Keratinocyte (primary cell): ENCODE data around the gene ARNT2. TPM values are rescaled to one million over a fixed set of nuclear protein-coding genes. Genes with fewer than 3 reads are reported as not detected.

Experiments
- DNase-seq: peaks from one replicate; pipeline ENCODE4 v3.0.0-alpha.2; 2011; ENCODE audit warnings: low read depth, missing footprints, low spot score
- FAIRE-seq: peaks from 2 replicates; lab custom pipeline; 2011; peaks lifted over from hg19 to GRCh38; lab: Jason Lieb, UNC
- H2AFZ ChIP-seq: 2 replicates; pipeline ENCODE4 v1.6.0; 2012; ENCODE audit warnings: low read length, control low read depth, inconsistent platforms; ENCODE audit not compliant: control insufficient read depth
- H3K27ac ChIP-seq: 2 replicates; pipeline ENCODE4 v1.5.1; 2011; ENCODE audit warnings: low read length; ENCODE audit not compliant: control insufficient read depth, insufficient read depth
- H3K27me3 ChIP-seq: 3 replicates; pipeline ENCODE4 v1.6.0; 2011; ENCODE audit warnings: low read length; ENCODE audit not compliant: control insufficient read depth, insufficient read depth; ENCODE audit errors: extremely low read depth
- H3K36me3 ChIP-seq, 2 experiments: 2 replicates in 1 of 2; 3 replicates in 1 of 2; pipeline ENCODE4 v1.5.1; 2011; ENCODE audit warnings: low read length in 2 of 2, mild to moderate bottlenecking in 1 of 2; ENCODE audit not compliant: control insufficient read depth in 2 of 2, insufficient read depth in 2 of 2; ENCODE audit errors: extremely low read depth in 1 of 2
- H3K4me1 ChIP-seq: 3 replicates; pipeline ENCODE4 v1.5.1; 2011; ENCODE audit warnings: low read length; ENCODE audit not compliant: control insufficient read depth, insufficient read depth; ENCODE audit errors: extremely low read depth
- H3K4me2 ChIP-seq: 3 replicates; pipeline ENCODE4 v1.6.0; 2011; ENCODE audit warnings: low read depth, low read length; ENCODE audit not compliant: control insufficient read depth, insufficient read depth; ENCODE audit errors: extremely low read depth
- H3K4me3 ChIP-seq, 3 experiments: fragments of 200-600 bp in 1 of 3; sonication (generic) in 1 of 3; 2 replicates in 2 of 3; 3 replicates in 1 of 3; pipeline ENCODE4 v1.5.1; 2011 to 2016; ENCODE audit warnings: low read length in 3 of 3, mild to moderate bottlenecking in 3 of 3, control low read depth in 2 of 3, inconsistent platforms in 1 of 3, low read depth in 1 of 3, mixed read lengths in 1 of 3, mixed run types in 1 of 3, moderate library complexity in 1 of 3; ENCODE audit not compliant: control insufficient read depth in 2 of 3, insufficient read depth in 2 of 3; ENCODE audit errors: extremely low read depth in 1 of 3
- H3K79me2 ChIP-seq: 2 replicates; pipeline ENCODE4 v1.6.0; 2012; ENCODE audit warnings: low read length; ENCODE audit not compliant: control insufficient read depth, insufficient read depth
- H3K9ac ChIP-seq: 3 replicates; pipeline ENCODE4 v1.6.0; 2011; ENCODE audit warnings: low read length; ENCODE audit not compliant: control insufficient read depth, insufficient read depth; ENCODE audit errors: extremely low read depth
- H3K9me1 ChIP-seq: 3 replicates; pipeline ENCODE4 v1.6.0; 2011; ENCODE audit warnings: low read length; ENCODE audit not compliant: control insufficient read depth, insufficient read depth; ENCODE audit errors: extremely low read depth
- H3K9me3 ChIP-seq: 2 replicates; pipeline ENCODE4 v1.5.1; 2012; ENCODE audit warnings: low read depth, low read length; ENCODE audit not compliant: control insufficient read depth
- H4K20me1 ChIP-seq: 3 replicates; pipeline ENCODE4 v1.6.0; 2011; ENCODE audit warnings: low read length; ENCODE audit not compliant: control insufficient read depth, insufficient read depth; ENCODE audit errors: extremely low read depth
- CTCF ChIP-seq, 3 experiments: IDR thresholded peaks in 1 of 3; conservative IDR thresholded peaks in 1 of 3; optimal IDR thresholded peaks in 1 of 3; 2 replicates in 2 of 3; 3 replicates in 1 of 3; pipeline versions ENCODE3 to v1.5.1; 2011; ENCODE audit warnings: low read length in 3 of 3, mild to moderate bottlenecking in 3 of 3, moderate library complexity in 2 of 3, control low read depth in 1 of 3, inconsistent platforms in 1 of 3; ENCODE audit not compliant: insufficient read depth in 2 of 3; ENCODE audit errors: extremely low read depth in 1 of 3
- EZH2 ChIP-seq: IDR thresholded peaks from one replicate; pipeline ENCODE4 v1.6.1; 2012; ENCODE audit warnings: inconsistent platforms, mild to moderate bottlenecking, low read length, moderate library complexity
- dilution Hi-C: fragments of 300-500 bp; cut with MboI; formaldehyde crosslinking; loops from one replicate; pipeline ENCODE4 v1.7.0; 2020; ENCODE audit warnings: low sequenced_read_pairs; ENCODE audit not compliant: extremely low pct_ligation_motif_present
- polyA plus RNA-seq, 5 experiments: library from polyadenylated mRNA; depleted of rRNA in 3 of 5; stranded (reverse) in 3 of 5; stranded (forward) in 1 of 5; unstranded in 1 of 5; fragments of >200 nt; gene quantifications; 1 replicate in 1 of 5; 2 replicates in 3 of 5; 3 replicates in 1 of 5; pipeline versions ENCODE4 v1.2.1 to v1.2.3, GENCODE V29; 2011 to 2012; ENCODE audit warnings: missing spikeins in 2 of 5, low read depth in 1 of 5, low replicate concordance in 1 of 5

ARNT2 gene
- polyA plus RNA-seq, 1 donor (not counting 4 experiments of a cell fraction or from before 2014, with no cell fraction given) = 0.16 TPM

- no peaks in the 10 kb centered on the region for H3K36me3 ChIP-seq
- H3K9ac ChIP-seq = no peak overlapping the region
- H2AFZ ChIP-seq = no peak overlapping the region
- FAIRE-seq (no peak), DNase-seq (no peak)
- peaks cover 2% of the 10 kb centered on the region for H3K9me3 ChIP-seq
- dilution Hi-C loops = no loop called here
- no peaks in the 10 kb centered on the region for H3K27me3 ChIP-seq
- H3K4me2 ChIP-seq = no peak overlapping the region
- no peak overlapping the region for H3K4me3 ChIP-seq
- H3K4me1 ChIP-seq = peaks cover 16% of the 10 kb centered on the region
- no peaks in the 10 kb centered on the region for H3K9me1 ChIP-seq
- TF ChIP-seq CTCF (optimal IDR thresholded peaks at IDR 0.05 in 1 of 3, IDR thresholded peaks at IDR 0.05 in 1 of 3, conservative IDR thresholded peaks at IDR 0.05 in 1 of 3; ENCODE audit: extremely low read depth in 1 of 3, insufficient read depth in 2 of 3, low read length in 3 of 3) (no peak), EZH2 (no peak)
- no peak overlapping the region for H3K27ac ChIP-seq
- H3K79me2 ChIP-seq = no peaks in the 10 kb centered on the region
- H4K20me1 ChIP-seq = no peaks in the 10 kb centered on the region
These were observed 76.7 kb downstream of the ARNT2 start for GRCh38 chr15:80480909-80481308.

GRCh38 chr15:80482696-80483095 is 78.5 kb downstream of the ARNT2 start:
- Histone ChIP-seq H3K27ac (no peak overlapping the region), H3K9me3 (no peaks in the 10 kb centered on the region), H3K9me1 (no peaks in the 10 kb centered on the region), H3K27me3 (no peaks in the 10 kb centered on the region), H3K4me1 (peaks cover 16% of the 10 kb centered on the region), H3K36me3 (no peaks in the 10 kb centered on the region), H2AFZ (no peak overlapping the region), H3K4me3 (no peak overlapping the region), H4K20me1 (no peaks in the 10 kb centered on the region), H3K79me2 (no peaks in the 10 kb centered on the region), H3K9ac (no peak overlapping the region), H3K4me2 (no peak overlapping the region)
- FAIRE-seq (no peak), DNase-seq (no peak)
- TF ChIP-seq CTCF (optimal IDR thresholded peaks at IDR 0.05 in 1 of 3, IDR thresholded peaks at IDR 0.05 in 1 of 3, conservative IDR thresholded peaks at IDR 0.05 in 1 of 3; ENCODE audit: extremely low read depth in 1 of 3, insufficient read depth in 2 of 3, low read length in 3 of 3) (no peak), EZH2 (no peak)
- dilution Hi-C loops = no loop called here
